ENCODE results near the gene CALHM5.
A peak's percentile ranks its signal among the peaks of the same experiment; 100 is the strongest.

CALHM5 gene

GRCh38 chr6:116562019-116562403 is 50.6 kb downstream of the CALHM5 start:
- Histone ChIP-seq H2BK12ac (ENCODE audit: low read length) (no peak overlapping the region), H2AK5ac (ENCODE audit: low read depth, low read length) (no peak overlapping the region), H3K4ac (ENCODE audit: low read length) (no peak overlapping the region), H2BK5ac (ENCODE audit: low read length) (no peak overlapping the region), H3K4me1 (ENCODE audit: control insufficient read depth in 2 of 2, insufficient read depth in 1 of 2, low read depth in 1 of 2, low read length in 2 of 2) (peaks cover 2 to 3% of the 10 kb centered on the region in 2 donors), H4K8ac (ENCODE audit: low read depth, low read length) (no peak overlapping the region), H3K27me3 (ENCODE audit: control insufficient read depth in 3 of 3, insufficient read depth in 3 of 3, low read depth in 1 of 3, low read length in 3 of 3) (no peaks in the 10 kb centered on the region), H2BK120ac (ENCODE audit: low read depth, low read length) (no peak overlapping the region), H3K9me3 (replicated peaks in 1 of 2; ENCODE audit: control insufficient read depth in 2 of 2, insufficient read depth in 1 of 2, low read depth in 1 of 2, low read length in 2 of 2) (no peaks in the 10 kb centered on the region), H3K27ac (replicated peaks; ENCODE audit: low read length) (no peak overlapping the region), H3K9ac (ENCODE audit: low read depth, low read length, poor library complexity) (no peak overlapping the region), H3K4me2 (ENCODE audit: insufficient read depth, low read length, poor library complexity, severe bottlenecking) (no peak overlapping the region), H3K18ac (ENCODE audit: low read length) (no peak overlapping the region), H3K79me1 (ENCODE audit: low read depth, low read length) (no peaks in the 10 kb centered on the region), H3K4me3 (ENCODE audit: low read length in 2 of 2) (peak overlapping the region in 1 of 2 donors; percentile 5), H2BK15ac (ENCODE audit: low read length) (no peak overlapping the region), H3K23ac (ENCODE audit: low read depth, low read length, poor library complexity) (no peak overlapping the region), H4K91ac (ENCODE audit: low read depth, low read length, poor library complexity) (no peak overlapping the region), H3K14ac (ENCODE audit: low read length) (no peak overlapping the region), H3K36me3 (replicated peaks in 1 of 2; ENCODE audit: control insufficient read depth in 2 of 2, insufficient read depth in 2 of 2, low read length in 2 of 2) (no peaks in the 10 kb centered on the region), H2AFZ (ENCODE audit: low read length) (peak overlapping the region; percentile 70)
- no CpG with 5 or more reads among the region's 4 CpGs for WGBS, 2 donors (ENCODE audit: extremely low coverage in 2 of 2, insufficient read length in 2 of 2, insufficient replicate concordance in 1 of 2)
- no peak for DNase-seq (ENCODE audit: low spot score)

- Histone ChIP-seq H3K9ac (ENCODE audit: low read depth, low read length, poor library complexity) (no peak overlapping the region), H3K23ac (ENCODE audit: low read depth, low read length, poor library complexity) (no peak overlapping the region)
- no CpG with 5 or more reads among the region's 3 CpGs for WGBS, 2 donors (ENCODE audit: extremely low coverage in 2 of 2, insufficient read length in 2 of 2, insufficient replicate concordance in 1 of 2)
Observed at GRCh38 chr6:116562614-116563013, 51.2 kb downstream of the CALHM5 start.

GRCh38 chr6:116563830-116564229 is 52.4 kb downstream of the CALHM5 start:
- Histone ChIP-seq H3K9ac (ENCODE audit: low read depth, low read length, poor library complexity) (peak overlapping the region; percentile 21), H2BK120ac (ENCODE audit: low read depth, low read length) (no peak overlapping the region), H4K8ac (ENCODE audit: low read depth, low read length) (no peak overlapping the region), H3K4ac (ENCODE audit: low read length) (peak overlapping the region; percentile 48), H3K79me1 (ENCODE audit: low read depth, low read length) (no peaks in the 10 kb centered on the region), H2AK5ac (ENCODE audit: low read depth, low read length) (no peak overlapping the region), H3K4me1 (ENCODE audit: control insufficient read depth in 2 of 2, insufficient read depth in 1 of 2, low read depth in 1 of 2, low read length in 2 of 2) (no peaks in the 10 kb centered on the region), H3K9me3 (replicated peaks in 1 of 2; ENCODE audit: control insufficient read depth in 2 of 2, insufficient read depth in 1 of 2, low read depth in 1 of 2, low read length in 2 of 2) (no peaks in the 10 kb centered on the region), H3K36me3 (replicated peaks in 1 of 2; ENCODE audit: control insufficient read depth in 2 of 2, insufficient read depth in 2 of 2, low read length in 2 of 2) (no peaks in the 10 kb centered on the region), H3K4me2 (ENCODE audit: insufficient read depth, low read length, poor library complexity, severe bottlenecking) (no peak overlapping the region), H3K18ac (ENCODE audit: low read length) (no peak overlapping the region), H2BK5ac (ENCODE audit: low read length) (no peak overlapping the region), H3K27ac (replicated peaks; ENCODE audit: low read length) (no peak overlapping the region), H3K27me3 (ENCODE audit: control insufficient read depth in 3 of 3, insufficient read depth in 3 of 3, low read depth in 1 of 3, low read length in 3 of 3) (no peaks in the 10 kb centered on the region), H2BK12ac (ENCODE audit: low read length) (no peak overlapping the region), H3K4me3 (ENCODE audit: low read length in 2 of 2) (peak overlapping the region in 1 of 2 donors; percentile 45), H4K91ac (ENCODE audit: low read depth, low read length, poor library complexity) (no peak overlapping the region), H3K23ac (ENCODE audit: low read depth, low read length, poor library complexity) (no peak overlapping the region), H2AFZ (ENCODE audit: low read length) (no peak overlapping the region), H2BK15ac (ENCODE audit: low read length) (no peak overlapping the region), H3K14ac (ENCODE audit: low read length) (no peak overlapping the region)
- no CpG with 5 or more reads among the region's 9 CpGs for WGBS, 2 donors (ENCODE audit: extremely low coverage in 2 of 2, insufficient read length in 2 of 2, insufficient replicate concordance in 1 of 2)
- DNase-seq (ENCODE audit: low spot score), result no peak

More at GRCh38 chr6:116562614-116563013, 51.2 kb downstream of the CALHM5 start:
- Histone ChIP-seq H3K9me3 (replicated peaks in 1 of 2; ENCODE audit: control insufficient read depth in 2 of 2, insufficient read depth in 1 of 2, low read depth in 1 of 2, low read length in 2 of 2) (no peaks in the 10 kb centered on the region), H4K91ac (ENCODE audit: low read depth, low read length, poor library complexity) (no peak overlapping the region), H3K27ac (replicated peaks; ENCODE audit: low read length) (no peak overlapping the region), H3K4ac (ENCODE audit: low read length) (no peak overlapping the region), H3K4me2 (ENCODE audit: insufficient read depth, low read length, poor library complexity, severe bottlenecking) (no peak overlapping the region), H2BK5ac (ENCODE audit: low read length) (no peak overlapping the region), H2BK15ac (ENCODE audit: low read length) (no peak overlapping the region), H2AK5ac (ENCODE audit: low read depth, low read length) (no peak overlapping the region), H2AFZ (ENCODE audit: low read length) (peak overlapping the region; percentile 70), H3K4me1 (ENCODE audit: control insufficient read depth in 2 of 2, insufficient read depth in 1 of 2, low read depth in 1 of 2, low read length in 2 of 2) (peaks cover 2 to 3% of the 10 kb centered on the region in 2 donors), H3K79me1 (ENCODE audit: low read depth, low read length) (no peaks in the 10 kb centered on the region), H3K4me3 (ENCODE audit: low read length in 2 of 2) (no peak overlapping the region), H3K27me3 (ENCODE audit: control insufficient read depth in 3 of 3, insufficient read depth in 3 of 3, low read depth in 1 of 3, low read length in 3 of 3) (no peaks in the 10 kb centered on the region), H3K14ac (ENCODE audit: low read length) (no peak overlapping the region), H3K36me3 (replicated peaks in 1 of 2; ENCODE audit: control insufficient read depth in 2 of 2, insufficient read depth in 2 of 2, low read length in 2 of 2) (no peaks in the 10 kb centered on the region), H4K8ac (ENCODE audit: low read depth, low read length) (no peak overlapping the region), H2BK12ac (ENCODE audit: low read length) (no peak overlapping the region), H2BK120ac (ENCODE audit: low read depth, low read length) (no peak overlapping the region), H3K18ac (ENCODE audit: low read length) (no peak overlapping the region)
- no peak for DNase-seq (ENCODE audit: low spot score)

GRCh38 chr6:116564311-116564710 is 52.9 kb downstream of the CALHM5 start:
- Histone ChIP-seq H3K4ac (ENCODE audit: low read length) (no peak overlapping the region), H3K4me1 (ENCODE audit: control insufficient read depth in 2 of 2, insufficient read depth in 1 of 2, low read depth in 1 of 2, low read length in 2 of 2) (no peaks in the 10 kb centered on the region), H2BK120ac (ENCODE audit: low read depth, low read length) (no peak overlapping the region), H4K8ac (ENCODE audit: low read depth, low read length) (no peak overlapping the region), H3K9me3 (replicated peaks in 1 of 2; ENCODE audit: control insufficient read depth in 2 of 2, insufficient read depth in 1 of 2, low read depth in 1 of 2, low read length in 2 of 2) (no peaks in the 10 kb centered on the region), H2BK12ac (ENCODE audit: low read length) (no peak overlapping the region), H4K91ac (ENCODE audit: low read depth, low read length, poor library complexity) (no peak overlapping the region), H3K27me3 (ENCODE audit: control insufficient read depth in 3 of 3, insufficient read depth in 3 of 3, low read depth in 1 of 3, low read length in 3 of 3) (no peaks in the 10 kb centered on the region), H3K9ac (ENCODE audit: low read depth, low read length, poor library complexity) (no peak overlapping the region), H3K4me2 (ENCODE audit: insufficient read depth, low read length, poor library complexity, severe bottlenecking) (no peak overlapping the region), H3K27ac (replicated peaks; ENCODE audit: low read length) (no peak overlapping the region), H3K14ac (ENCODE audit: low read length) (no peak overlapping the region), H2AFZ (ENCODE audit: low read length) (no peak overlapping the region), H3K18ac (ENCODE audit: low read length) (no peak overlapping the region), H3K79me1 (ENCODE audit: low read depth, low read length) (no peaks in the 10 kb centered on the region), H2AK5ac (ENCODE audit: low read depth, low read length) (no peak overlapping the region), H3K4me3 (ENCODE audit: low read length in 2 of 2) (no peak overlapping the region), H3K36me3 (replicated peaks in 1 of 2; ENCODE audit: control insufficient read depth in 2 of 2, insufficient read depth in 2 of 2, low read length in 2 of 2) (no peaks in the 10 kb centered on the region), H2BK5ac (ENCODE audit: low read length) (no peak overlapping the region), H3K23ac (ENCODE audit: low read depth, low read length, poor library complexity) (no peak overlapping the region), H2BK15ac (ENCODE audit: low read length) (no peak overlapping the region)
- DNase-seq (ENCODE audit: low spot score), result no peak
- no CpG with 5 or more reads among the region's 7 CpGs for WGBS, 2 donors (ENCODE audit: extremely low coverage in 2 of 2, insufficient read length in 2 of 2, insufficient replicate concordance in 1 of 2)

Measured in neuronal stem cell (in vitro differentiated cells).